Measurements from ENCODE around the gene PAQR8. TPM values are rescaled to one million over a fixed set of nuclear protein-coding genes. Genes with fewer than 3 reads are reported as not detected.
A peak's percentile ranks its signal among the peaks of the same experiment; 100 is the strongest.

PAQR8 gene
- polyA plus RNA-seq, 1 of the 3 experiments (the other 2 are of a cell fraction): 2.3 TPM

- H3K9me3 ChIP-seq: no peaks in the 10 kb centered on the region
- peak overlapping the region in 1 of 2 experiments; percentile 0; a peak in 1 of 4 replicates for H3K27ac ChIP-seq (ENCODE audit: low read depth in 2 of 2, low read length in 1 of 2)
- no peaks in the 10 kb centered on the region for H4K20me1 ChIP-seq (ENCODE audit: insufficient read depth)
- CTCF ChIA-PET: interaction anchor here (1.1 to 4.5 kb wide), 8 partner anchors 9 to 103 kb away, joined by 3 to 22 read pairs (median 6); partner anchors contain the start of gene MCM3
- WGBS (ENCODE audit: low lambda C conversion rate): 68% methylated on average over 8 of the region's 8 CpGs
- peak overlapping the region; percentile 98 for H3K4me2 ChIP-seq
- DNase-seq: peak; percentile 28
- H3K9ac ChIP-seq: peak overlapping the region; percentile 81; the same call in 1 of the 2 replicates
- POLR2A ChIA-PET: no interaction called here
- no peaks in the 10 kb centered on the region for H3K27me3 ChIP-seq (ENCODE audit: insufficient read depth)
- no peak overlapping the region for H2AFZ ChIP-seq (ENCODE audit: low read depth)
- no peaks in the 10 kb centered on the region for H3K79me2 ChIP-seq (ENCODE audit: insufficient read depth)
- H3F3A ChIP-seq (replicated peaks; ENCODE audit: insufficient read depth): peaks cover 9% of the 10 kb centered on the region
- no peaks in the 10 kb centered on the region for H3K9me2 ChIP-seq
- peaks cover 0 to 28% of the 10 kb centered on the region in 2 experiments; a peak in 3 of 4 replicates for H3K4me1 ChIP-seq (ENCODE audit: control insufficient read depth in 1 of 2, insufficient read depth in 2 of 2, low read depth in 1 of 2, low read length in 1 of 2)
- no peak for TF ChIP-seq YY1 (IDR thresholded peaks at IDR 0.05; ENCODE audit: low read depth)
- no peak for TF ChIP-seq USF1 (IDR thresholded peaks at IDR 0.05; ENCODE audit: borderline replicate concordance, low read depth)
- no peak for TF ChIP-seq POLR2AphosphoS5 (IDR thresholded peaks at IDR 0.05; ENCODE audit: low read depth, low read length)
- no peak for TF ChIP-seq RAD21 (IDR thresholded peaks at IDR 0.05; ENCODE audit: low read length)
- TF ChIP-seq, protein P1, sequence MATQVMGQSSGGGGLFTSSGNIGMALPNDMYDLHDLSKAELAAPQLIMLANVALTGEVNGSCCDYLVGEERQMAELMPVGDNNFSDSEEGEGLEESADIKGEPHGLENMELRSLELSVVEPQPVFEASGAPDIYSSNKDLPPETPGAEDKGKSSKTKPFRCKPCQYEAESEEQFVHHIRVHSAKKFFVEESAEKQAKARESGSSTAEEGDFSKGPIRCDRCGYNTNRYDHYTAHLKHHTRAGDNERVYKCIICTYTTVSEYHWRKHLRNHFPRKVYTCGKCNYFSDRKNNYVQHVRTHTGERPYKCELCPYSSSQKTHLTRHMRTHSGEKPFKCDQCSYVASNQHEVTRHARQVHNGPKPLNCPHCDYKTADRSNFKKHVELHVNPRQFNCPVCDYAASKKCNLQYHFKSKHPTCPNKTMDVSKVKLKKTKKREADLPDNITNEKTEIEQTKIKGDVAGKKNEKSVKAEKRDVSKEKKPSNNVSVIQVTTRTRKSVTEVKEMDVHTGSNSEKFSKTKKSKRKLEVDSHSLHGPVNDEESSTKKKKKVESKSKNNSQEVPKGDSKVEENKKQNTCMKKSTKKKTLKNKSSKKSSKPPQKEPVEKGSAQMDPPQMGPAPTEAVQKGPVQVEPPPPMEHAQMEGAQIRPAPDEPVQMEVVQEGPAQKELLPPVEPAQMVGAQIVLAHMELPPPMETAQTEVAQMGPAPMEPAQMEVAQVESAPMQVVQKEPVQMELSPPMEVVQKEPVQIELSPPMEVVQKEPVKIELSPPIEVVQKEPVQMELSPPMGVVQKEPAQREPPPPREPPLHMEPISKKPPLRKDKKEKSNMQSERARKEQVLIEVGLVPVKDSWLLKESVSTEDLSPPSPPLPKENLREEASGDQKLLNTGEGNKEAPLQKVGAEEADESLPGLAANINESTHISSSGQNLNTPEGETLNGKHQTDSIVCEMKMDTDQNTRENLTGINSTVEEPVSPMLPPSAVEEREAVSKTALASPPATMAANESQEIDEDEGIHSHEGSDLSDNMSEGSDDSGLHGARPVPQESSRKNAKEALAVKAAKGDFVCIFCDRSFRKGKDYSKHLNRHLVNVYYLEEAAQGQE (IDR thresholded peaks at IDR 0.05; ENCODE audit: low read depth, low read length): no peak
- TF ChIP-seq ELF1 (IDR thresholded peaks at IDR 0.05): no peak
- no peak for TF ChIP-seq FOXJ3 (CRISPR knock-in tag; IDR thresholded peaks at IDR 0.05)
- no peak for TF ChIP-seq TCF12 (IDR thresholded peaks at IDR 0.05)
- no peak for TF ChIP-seq MAX (IDR thresholded peaks at IDR 0.05; ENCODE audit: low read depth)
- TF ChIP-seq SIN3A (IDR thresholded peaks at IDR 0.05; ENCODE audit: borderline replicate concordance, low read depth, low read length): no peak
- no peak for TF ChIP-seq MXI1 (IDR thresholded peaks at IDR 0.05; ENCODE audit: low read depth, low read length)
- no peak for TF ChIP-seq GATA2 (CRISPR knock-in tag; IDR thresholded peaks at IDR 0.05)
- no peak for TF ChIP-seq RFX5 (IDR thresholded peaks at IDR 0.05; ENCODE audit: low read length)
- TF ChIP-seq JUND (IDR thresholded peaks at IDR 0.05): no peak
- no peak for TF ChIP-seq RXRA (IDR thresholded peaks at IDR 0.05; ENCODE audit: borderline replicate concordance, low read depth)
- peak overlapping the region; percentile 93 to 97 for H3K4me3 ChIP-seq (ENCODE audit: low read depth in 2 of 2, low read length in 1 of 2)
- H3K36me3 ChIP-seq (replicated peaks in 1 of 2; ENCODE audit: control insufficient read depth in 1 of 2, insufficient read depth in 2 of 2, low read length in 1 of 2): no peaks in the 10 kb centered on the region
These were observed 1.4 kb downstream of the PAQR8 start for GRCh38 chr6:52363228-52363867.
